HG03097 (cell line): Measurements from ENCODE around the gene ERVK3-1.

Source experiments
- ATAC-seq: cut with Tn5 transposase; IDR thresholded peaks from one replicate; pipeline ENCODE4 v1.9.1; 2021; ENCODE audit not compliant: unreplicated experiment, low FRiP score

Gene ERVK3-1

GRCh38 chr19:58357481-58358145 lies 52.4 kb downstream of the ERVK3-1 start:
- ATAC-seq: no peak

DNA sequence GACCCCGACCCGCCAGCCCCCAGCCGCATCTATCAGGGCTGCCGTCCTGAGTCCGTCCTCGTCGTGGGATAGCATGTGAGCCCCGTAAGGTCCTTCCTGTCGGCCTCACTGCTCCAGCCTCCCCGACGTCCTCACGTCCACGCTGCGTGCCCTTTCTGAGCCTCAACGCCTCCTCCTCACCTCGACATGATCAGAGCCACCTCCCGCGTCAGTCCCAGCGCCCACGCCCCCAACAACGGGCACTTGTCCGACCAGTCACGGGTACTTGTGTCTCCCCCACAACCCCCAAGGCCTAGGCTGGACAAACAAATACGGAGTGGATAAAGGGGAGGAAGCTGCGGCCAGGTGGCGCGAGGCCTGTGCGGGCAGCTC lies 56.7 kb downstream of the ERVK3-1 start:
- ATAC-seq: peak; percentile 6

GRCh38 chr19:58362272-58362994 lies 57.3 kb downstream of the ERVK3-1 start, which contains the start of gene ZNF497:
ZNF497 (minus strand) TSS chr19:58362751; CDS start chr19:58357635, 5,116 bp downstream.
- ATAC-seq: peak; percentile 79

DNA sequence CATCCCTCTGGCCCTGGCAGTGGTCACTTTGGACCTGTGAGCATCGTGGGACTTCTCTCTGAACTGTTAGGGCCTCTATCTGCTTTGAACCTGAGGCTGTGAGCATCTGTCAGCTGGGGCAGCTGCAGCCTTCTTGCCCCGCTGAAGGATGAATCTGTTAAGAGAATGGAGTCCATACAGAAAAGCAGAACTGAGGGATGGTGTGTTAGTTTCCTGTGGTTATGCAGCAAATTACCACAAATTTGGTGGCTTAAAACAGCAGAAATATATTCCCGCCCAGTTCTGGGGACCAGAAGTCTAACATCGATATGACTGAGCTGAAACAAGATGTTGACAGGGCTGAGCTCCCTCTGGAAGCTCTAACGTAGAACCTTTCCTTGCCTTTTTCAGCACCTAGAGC lies 59.0 kb downstream of the ERVK3-1 start:
- no peak for ATAC-seq
